HepG2 (cell line): Measurements from ENCODE around the gene ARHGAP35. TPM values are rescaled to one million over a fixed set of nuclear protein-coding genes. Genes with fewer than 3 reads are reported as not detected.

Experiments used
- CBX5 ChIP-seq: sonication (generic); formaldehyde crosslinking; IDR thresholded peaks from 2 replicates; pipeline ENCODE4 v1.4.0; 2020; ENCODE audit warnings: missing genetic modification reagents, borderline replicate concordance
- HMGXB3 ChIP-seq: sonication (generic); formaldehyde crosslinking; IDR thresholded peaks from 2 replicates; pipeline ENCODE4 v1.4.0; 2020; ENCODE audit warnings: missing genetic modification reagents, borderline replicate concordance
- HNRNPLL ChIP-seq: fragments of 200-400 bp; formaldehyde crosslinking; IDR thresholded peaks from 2 replicates; pipeline ENCODE4 v1.6.1; 2017; ENCODE audit warnings: mild to moderate bottlenecking, low read depth, low read length; ENCODE audit not compliant: poor library complexity, severe bottlenecking
- JUNB ChIP-seq: sonication (generic); formaldehyde crosslinking; IDR thresholded peaks from 2 replicates; pipeline ENCODE4 v1.8.0; 2022; ENCODE audit warnings: missing genetic modification reagents, mild to moderate bottlenecking, borderline replicate concordance
- NFIC ChIP-seq: IDR thresholded peaks from 2 replicates; pipeline ENCODE4 v1.6.1; 2012; ENCODE audit warnings: mild to moderate bottlenecking, low read length, inconsistent platforms
- ZBTB20 ChIP-seq: sonication (generic); formaldehyde crosslinking; IDR thresholded peaks from 2 replicates; pipeline ENCODE4 v1.8.1; 2023; ENCODE audit warnings: missing genetic modification reagents, low read depth, mild to moderate bottlenecking, borderline replicate concordance
- ZNF460 ChIP-seq: sonication (generic); formaldehyde crosslinking; IDR thresholded peaks from 2 replicates; pipeline ENCODE4 v1.5.1; 2020; ENCODE audit warnings: missing genetic modification reagents, mild to moderate bottlenecking, borderline replicate concordance
- ZNF646 ChIP-seq: sonication (generic); formaldehyde crosslinking; IDR thresholded peaks from 2 replicates; pipeline ENCODE4 v1.9.0; 2021; ENCODE audit warnings: mild to moderate bottlenecking, missing genetic modification reagents
- ZNF777 ChIP-seq: sonication (generic); formaldehyde crosslinking; IDR thresholded peaks from 2 replicates; pipeline ENCODE4 v1.4.0; 2020; ENCODE audit warnings: missing genetic modification reagents
- polyA plus RNA-seq, 8 experiments: library from polyadenylated mRNA; depleted of rRNA in 3 of 8; stranded (reverse) in 7 of 8; unstranded in 1 of 8; fragments of >200 nt; fragmentation: Illumina TruSeq in 4 of 8; extraction: Trizol in 4 of 8; gene quantifications; 2 replicates each; pipeline versions ENCODE4 v1.2.1 to v1.2.3, GENCODE V29; 2011 to 2016; ENCODE audit warnings: low read depth in 4 of 8, missing spikeins in 1 of 8, mixed read lengths in 1 of 8; ENCODE audit not compliant: insufficient read depth in 1 of 8
- total RNA-seq, 5 experiments: library from RNA; depleted of rRNA; stranded (reverse); fragments of >200 nt; fragmentation: Illumina TruSeq; extraction: Trizol; gene quantifications; 2 replicates each; pipeline ENCODE4 v1.2.3, GENCODE V29; 2016; ENCODE audit warnings: low read depth in 1 of 5
- TF ChIP-seq, protein P1 (sequence below): sonication (generic); formaldehyde crosslinking; IDR thresholded peaks from 2 replicates; pipeline ENCODE4 v1.8.0; 2022; ENCODE audit warnings: mild to moderate bottlenecking, missing genetic modification reagents; ENCODE audit not compliant: insufficient replicate concordance
- TF ChIP-seq, protein P2 (sequence below): sonication (generic); formaldehyde crosslinking; IDR thresholded peaks from 2 replicates; pipeline ENCODE4 v1.9.0; 2021; ENCODE audit warnings: missing genetic modification reagents, borderline replicate concordance

ARHGAP35 gene
- total and polyA plus RNA-seq, 2 of the 13 experiments (the other 11 are each of a cell fraction or from before 2014, with no cell fraction given), result 30.1 to 30.2 TPM

DNA sequence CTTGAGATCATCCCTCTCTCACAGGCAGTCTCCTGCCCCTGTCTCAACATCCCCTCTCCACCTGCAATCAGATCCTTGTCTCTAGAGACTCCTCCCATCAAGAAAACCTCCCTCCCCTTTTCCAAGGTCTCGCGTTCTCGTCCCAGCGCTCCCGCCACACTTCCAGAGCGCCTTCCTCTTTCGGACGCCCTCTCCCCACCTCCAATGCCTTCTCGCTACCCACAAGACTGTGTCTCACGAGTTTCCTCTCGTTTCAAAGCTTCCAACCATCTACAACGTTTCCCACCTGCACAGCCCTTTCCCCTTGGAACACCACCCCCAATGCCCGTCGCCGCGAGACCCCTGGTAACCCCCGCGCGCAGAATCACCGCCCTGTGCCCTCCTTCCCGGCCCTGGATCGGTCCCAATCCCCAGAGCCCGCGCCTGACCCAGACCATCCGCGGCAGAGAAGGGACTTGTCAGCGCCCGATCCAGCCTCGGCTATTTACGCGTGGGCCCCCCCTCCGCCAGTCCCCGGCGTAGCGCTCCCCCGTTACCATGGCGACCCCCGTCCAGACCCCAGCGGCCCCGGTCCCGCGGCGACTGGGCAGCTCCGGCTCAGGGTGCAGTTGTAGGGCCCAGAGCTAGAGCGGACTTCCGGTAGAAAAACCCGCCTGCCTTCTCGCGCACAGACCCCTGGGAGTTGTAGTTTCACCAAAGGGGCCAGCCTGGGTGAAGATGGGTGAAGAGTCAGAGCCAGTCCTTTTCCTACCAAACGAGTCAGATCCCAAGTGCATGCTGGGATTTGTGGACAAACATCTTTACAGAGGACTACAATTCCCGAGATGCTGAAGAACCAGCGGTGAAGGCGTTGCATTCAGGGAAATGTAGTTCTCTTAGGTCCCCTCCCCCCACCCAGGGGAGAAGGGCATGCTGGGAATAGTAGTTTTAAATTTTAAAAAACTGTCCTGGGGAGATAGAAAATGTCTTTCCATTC is 10.3 kb upstream of the ARHGAP35 start, which contains the start of gene AP2S1 (continued):
- no peak for TF ChIP-seq ZNF646 (CRISPR knock-in tag)
- TF ChIP-seq, protein P1, sequence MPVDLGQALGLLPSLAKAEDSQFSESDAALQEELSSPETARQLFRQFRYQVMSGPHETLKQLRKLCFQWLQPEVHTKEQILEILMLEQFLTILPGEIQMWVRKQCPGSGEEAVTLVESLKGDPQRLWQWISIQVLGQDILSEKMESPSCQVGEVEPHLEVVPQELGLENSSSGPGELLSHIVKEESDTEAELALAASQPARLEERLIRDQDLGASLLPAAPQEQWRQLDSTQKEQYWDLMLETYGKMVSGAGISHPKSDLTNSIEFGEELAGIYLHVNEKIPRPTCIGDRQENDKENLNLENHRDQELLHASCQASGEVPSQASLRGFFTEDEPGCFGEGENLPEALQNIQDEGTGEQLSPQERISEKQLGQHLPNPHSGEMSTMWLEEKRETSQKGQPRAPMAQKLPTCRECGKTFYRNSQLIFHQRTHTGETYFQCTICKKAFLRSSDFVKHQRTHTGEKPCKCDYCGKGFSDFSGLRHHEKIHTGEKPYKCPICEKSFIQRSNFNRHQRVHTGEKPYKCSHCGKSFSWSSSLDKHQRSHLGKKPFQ (CRISPR knock-in tag), result no peak
- no peak for TF ChIP-seq JUNB
- TF ChIP-seq CBX5 (CRISPR knock-in tag), result no peak
- TF ChIP-seq HMGXB3 (CRISPR knock-in tag), result peak; percentile 88
- TF ChIP-seq ZNF777 (CRISPR knock-in tag), result no peak
- peak; percentile 59; the same call in 1 of the 2 replicates for TF ChIP-seq ZNF460 (CRISPR knock-in tag)
- TF ChIP-seq HNRNPLL, result peak; percentile 44
- TF ChIP-seq, protein P2, sequence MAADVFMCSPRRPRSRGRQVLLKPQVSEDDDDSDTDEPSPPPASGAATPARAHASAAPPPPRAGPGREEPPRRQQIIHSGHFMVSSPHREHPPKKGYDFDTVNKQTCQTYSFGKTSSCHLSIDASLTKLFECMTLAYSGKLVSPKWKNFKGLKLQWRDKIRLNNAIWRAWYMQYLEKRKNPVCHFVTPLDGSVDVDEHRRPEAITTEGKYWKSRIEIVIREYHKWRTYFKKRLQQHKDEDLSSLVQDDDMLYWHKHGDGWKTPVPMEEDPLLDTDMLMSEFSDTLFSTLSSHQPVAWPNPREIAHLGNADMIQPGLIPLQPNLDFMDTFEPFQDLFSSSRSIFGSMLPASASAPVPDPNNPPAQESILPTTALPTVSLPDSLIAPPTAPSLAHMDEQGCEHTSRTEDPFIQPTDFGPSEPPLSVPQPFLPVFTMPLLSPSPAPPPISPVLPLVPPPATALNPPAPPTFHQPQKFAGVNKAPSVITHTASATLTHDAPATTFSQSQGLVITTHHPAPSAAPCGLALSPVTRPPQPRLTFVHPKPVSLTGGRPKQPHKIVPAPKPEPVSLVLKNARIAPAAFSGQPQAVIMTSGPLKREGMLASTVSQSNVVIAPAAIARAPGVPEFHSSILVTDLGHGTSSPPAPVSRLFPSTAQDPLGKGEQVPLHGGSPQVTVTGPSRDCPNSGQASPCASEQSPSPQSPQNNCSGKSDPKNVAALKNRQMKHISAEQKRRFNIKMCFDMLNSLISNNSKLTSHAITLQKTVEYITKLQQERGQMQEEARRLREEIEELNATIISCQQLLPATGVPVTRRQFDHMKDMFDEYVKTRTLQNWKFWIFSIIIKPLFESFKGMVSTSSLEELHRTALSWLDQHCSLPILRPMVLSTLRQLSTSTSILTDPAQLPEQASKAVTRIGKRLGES (CRISPR knock-in tag), result no peak
- TF ChIP-seq ZBTB20 (CRISPR knock-in tag), result no peak
- no peak for TF ChIP-seq NFIC
